B cell (primary cell): ENCODE results near the gene BRSK2. TPM values are rescaled to one million over a fixed set of nuclear protein-coding genes. Genes with fewer than 3 reads are reported as not detected.

ENCODE experiments used
- ATAC-seq: fragments of 200-7000 bp; cut with Tn5 transposase; one replicate; pipeline ENCODE4 v1.10.0; 2021; ENCODE audit warnings: low read depth, mild to moderate bottlenecking, moderate number of reproducible peaks, moderate library complexity
- CTCF ChIA-PET: fragments of 350-600 bp; sonication (Branson Sonifier 250); formaldehyde crosslinking; loops from one replicate; lab custom pipeline; 2021; ENCODE audit warnings: antibody characterized with exemption, inconsistent platforms; lab: Charles Lee
- POLR2A ChIA-PET: fragments of 350-600 bp; sonication (Branson Sonifier 250); formaldehyde crosslinking; loops from one replicate; lab custom pipeline; 2021; ENCODE audit warnings: antibody characterized with exemption; lab: Charles Lee
- DNase-seq: peaks from one replicate; pipeline ENCODE4 v3.0.0; 2013
- H2AFZ ChIP-seq: 2 replicates; pipeline ENCODE4 v1.6.1; 2012; ENCODE audit warnings: mild to moderate bottlenecking, low read depth, low read length; ENCODE audit not compliant: insufficient read depth, poor library complexity, severe bottlenecking
- H3K27ac ChIP-seq, 2 donors: 1 replicate in 1 of 2; 2 replicates in 1 of 2; pipeline ENCODE4 v1.5.1; 2012 to 2013; ENCODE audit warnings: low read length in 2 of 2, mild to moderate bottlenecking in 2 of 2, moderate library complexity in 1 of 2
- H3K27me3 ChIP-seq, 4 experiments: fragments of 200-600 bp in 1 of 4; sonication (generic) in 1 of 4; replicated peaks in 1 of 4; 1 replicate in 2 of 4; 2 replicates in 2 of 4; pipeline versions ENCODE4 v1.6.1 to v1.7.0; 2013 to 2016; ENCODE audit warnings: low read length in 3 of 4, mild to moderate bottlenecking in 2 of 4, mixed read lengths in 1 of 4, moderate library complexity in 1 of 4; ENCODE audit not compliant: insufficient read depth in 4 of 4, control insufficient read depth in 3 of 4; ENCODE audit errors: control extremely low read depth in 1 of 4
- H3K36me3 ChIP-seq, 2 experiments: replicated peaks in 1 of 2; 1 replicate in 1 of 2; 2 replicates in 1 of 2; pipeline versions ENCODE4 v1.6.1 to v1.7.1; 2013; ENCODE audit warnings: low read length in 1 of 2; ENCODE audit not compliant: insufficient read depth in 2 of 2, control insufficient read depth in 1 of 2; ENCODE audit errors: control extremely low read depth in 1 of 2, extremely low read depth in 1 of 2
- H3K4me1 ChIP-seq, 2 donors: fragments of 200-600 bp in 1 of 2; sonication (generic) in 1 of 2; 1 replicate in 1 of 2; 2 replicates in 1 of 2; pipeline versions ENCODE4 v1.5.1 to v1.6.1; 2013 to 2017; ENCODE audit warnings: low read length in 2 of 2; ENCODE audit not compliant: control insufficient read depth in 2 of 2, insufficient read depth in 2 of 2
- H3K4me2 ChIP-seq: replicated peaks from 2 replicates; pipeline ENCODE3; 2012; ENCODE audit warnings: mild to moderate bottlenecking, low read depth, low read length; ENCODE audit not compliant: poor library complexity, severe bottlenecking
- H3K4me3 ChIP-seq, 5 experiments: fragments of 200-600 bp in 1 of 5; sonication (generic) in 1 of 5; 1 replicate in 3 of 5; 2 replicates in 2 of 5; pipeline versions ENCODE4 v1.5.1 to v1.7.0; 2011 to 2016; ENCODE audit warnings: low read length in 4 of 5, mild to moderate bottlenecking in 4 of 5, low read depth in 2 of 5, control low read depth in 1 of 5, moderate library complexity in 1 of 5; ENCODE audit not compliant: insufficient read depth in 1 of 5; ENCODE audit errors: control extremely low read depth in 1 of 5, extremely low read depth in 1 of 5
- H3K79me2 ChIP-seq: fragments of 200-600 bp; sonication (generic); one replicate; pipeline ENCODE4 v1.6.0; 2016; ENCODE audit warnings: low read length; ENCODE audit not compliant: control insufficient read depth, insufficient read depth
- H3K9ac ChIP-seq: fragments of 200-600 bp; sonication (generic); 2 replicates; pipeline ENCODE4 v1.6.1; 2017; ENCODE audit warnings: mild to moderate bottlenecking, low read length, moderate library complexity
- H3K9me3 ChIP-seq, 3 donors: one replicate each; pipeline versions ENCODE4 v1.6.1 to v1.7.1; 2013; ENCODE audit warnings: low read length in 2 of 3; ENCODE audit not compliant: control insufficient read depth in 2 of 3, insufficient read depth in 1 of 3; ENCODE audit errors: control extremely low read depth in 1 of 3
- H4K20me1 ChIP-seq: 2 replicates; pipeline ENCODE4 v1.6.0; 2012; ENCODE audit warnings: mild to moderate bottlenecking, low read length; ENCODE audit not compliant: insufficient read depth, control insufficient read depth, poor library complexity, severe bottlenecking
- H3K27ac Mint-ChIP-seq: one replicate; pipeline ENCODE4 v1.8.0; 2021; ENCODE audit warnings: mixed read lengths
- H3K27me3 Mint-ChIP-seq: one replicate; pipeline ENCODE4 v1.8.0; 2021; ENCODE audit warnings: mixed read lengths
- H3K4me1 Mint-ChIP-seq: one replicate; pipeline ENCODE4 v1.8.0; 2021; ENCODE audit warnings: mixed read lengths
- H3K4me3 Mint-ChIP-seq: one replicate; pipeline ENCODE4 v1.8.0; 2021; ENCODE audit warnings: mixed read lengths
- H3K9me3 Mint-ChIP-seq: one replicate; pipeline ENCODE4 v1.8.0; 2022; ENCODE audit warnings: mixed read lengths; ENCODE audit not compliant: insufficient read depth
- CTCF ChIP-seq: fragments of 200-600 bp; IDR thresholded peaks from one replicate; pipeline ENCODE4 v1.8.0; 2022; ENCODE audit warnings: antibody characterized with exemption, mild to moderate bottlenecking
- EZH2 ChIP-seq: IDR thresholded peaks from 2 replicates; pipeline ENCODE4 v1.6.1; 2012; ENCODE audit warnings: borderline replicate concordance, low read depth, mild to moderate bottlenecking, moderate library complexity, low read length; ENCODE audit not compliant: insufficient read depth, poor library complexity, severe bottlenecking
- WGBS: methylation state at CpG from one replicate; pipeline ENCODE4 v1.1.5; 2013; ENCODE audit warnings: missing lambda C conversion rate; ENCODE audit not compliant: insufficient coverage; 5-methylcytosine and 5-hydroxymethylcytosine counted together
- intact Hi-C: fragments of 100-400 bp; cut with micrococcal nuclease; formaldehyde crosslinking; loops from one replicate; pipeline ENCODE4 v1.10.0; 2022
- polyA plus RNA-seq: library from polyadenylated mRNA; depleted of rRNA; stranded (reverse); fragments of >200 nt; gene quantifications from 2 replicates; pipeline ENCODE4 v1.2.3, GENCODE V29; 2012
- total RNA-seq, 2 donors: library from RNA; stranded (reverse); fragments of 120-200 nt in 1 of 2; gene quantifications; 1 replicate in 1 of 2; 2 replicates in 1 of 2; pipeline versions ENCODE4 v1.2.3 to v1.2.4, GENCODE V29; 2013 to 2022

BRSK2 gene
- total and polyA plus RNA-seq, 2 donors (not counting 1 experiment from before 2014, with no cell fraction given), result 0.51 to 0.79 TPM

- POLR2A ChIA-PET, result no interaction called here
- no peak for TF ChIP-seq EZH2
- H3K79me2 ChIP-seq, result no peaks in the 10 kb centered on the region
- H3K27ac Mint-ChIP-seq, result no peak overlapping the region
- no peaks in the 10 kb centered on the region for H3K27me3 Mint-ChIP-seq
- H4K20me1 ChIP-seq, result no peaks in the 10 kb centered on the region
- intact Hi-C loops, result no loop called here
- no peak for DNase-seq
- no peak overlapping the region for H3K27ac ChIP-seq
- ATAC-seq, result no peak
- no peak overlapping the region for H3K4me2 ChIP-seq
- H3K4me3 Mint-ChIP-seq, result no peak overlapping the region
- CTCF ChIA-PET, result no interaction called here
- peaks cover 0 to 42% (median 5%) of the 10 kb centered on the region in 3 donors for H3K9me3 ChIP-seq
- peaks cover 7% of the 10 kb centered on the region for H3K9me3 Mint-ChIP-seq
- H3K27me3 ChIP-seq, result no peaks in the 10 kb centered on the region
- H3K4me1 Mint-ChIP-seq, result no peaks in the 10 kb centered on the region
- no peak overlapping the region for H3K4me3 ChIP-seq
- no peaks in the 10 kb centered on the region for H3K36me3 ChIP-seq
- WGBS, result 93% methylated on average over 16 of the region's 16 CpGs
- no peaks in the 10 kb centered on the region for H3K4me1 ChIP-seq
- H2AFZ ChIP-seq, result no peak overlapping the region
- no peak overlapping the region for H3K9ac ChIP-seq
These were observed 20.8 kb upstream of the BRSK2 start for GRCh38 chr11:1368966-1369365.

GRCh38 chr11:1369371-1370005, 20.2 kb upstream of the BRSK2 start:
- no peaks in the 10 kb centered on the region for H3K27me3 ChIP-seq
- no peaks in the 10 kb centered on the region for H4K20me1 ChIP-seq
- no peak for ATAC-seq
- intact Hi-C loops, result no loop called here
- no peaks in the 10 kb centered on the region for H3K36me3 ChIP-seq
- no peak overlapping the region for H3K9ac ChIP-seq
- H3K4me2 ChIP-seq, result no peak overlapping the region
- Mint-ChIP-seq H3K9me3 (peaks cover 7% of the 10 kb centered on the region), H3K27me3 (no peaks in the 10 kb centered on the region), H3K4me3 (no peak overlapping the region), H3K4me1 (no peaks in the 10 kb centered on the region), H3K27ac (no peak overlapping the region)
- no peak for DNase-seq
- no peak for TF ChIP-seq CTCF
- no peak for TF ChIP-seq EZH2
- no peak overlapping the region for H3K27ac ChIP-seq
- 85% methylated on average over 18 of the region's 18 CpGs for WGBS
- peaks cover 0 to 42% (median 5%) of the 10 kb centered on the region in 3 donors for H3K9me3 ChIP-seq
- no peaks in the 10 kb centered on the region for H3K4me1 ChIP-seq
- no peak overlapping the region for H2AFZ ChIP-seq
- CTCF ChIA-PET, result no interaction called here
- no peak overlapping the region for H3K4me3 ChIP-seq
- POLR2A ChIA-PET, result no interaction called here
- no peaks in the 10 kb centered on the region for H3K79me2 ChIP-seq
